Activated T-helper 1 cell treated with anti-CD3 and anti-CD28 coated beads, Interleukin-2, amount 50 U/mL, for 16 hours (primary cell): ENCODE measurements around the gene PSME1.

Experiments
- DNase-seq, 2 donors: peaks; one replicate each; pipeline ENCODE4 v3.0.0-alpha.2; 2020; ENCODE audit warnings: low read depth in 1 of 2, low spot score in 1 of 2

The PSME1 gene

GRCh38 chr14:24129410-24129998, 6.5 kb upstream of the PSME1 start:
- DNase-seq: no peak

- no peak for DNase-seq
Measured at GRCh38 chr14:24130380-24130716, 5.6 kb upstream of the PSME1 start, which contains the start of gene FITM1. TSS of gene FITM1 (plus strand) at chr14:24130659. CDS start at chr14:24131564, 905 bp downstream.

- DNase-seq: no peak
Measured at GRCh38 chr14:24130717-24131548, 5.1 kb upstream of the PSME1 start.

GRCh38 chr14:24131549-24131966, 4.4 kb upstream of the PSME1 start:
- no peak for DNase-seq

GRCh38 chr14:24132061-24132685, 3.8 kb upstream of the PSME1 start:
- DNase-seq: no peak

- DNase-seq: no peak
Measured at GRCh38 chr14:24132976-24133375, 3.0 kb upstream of the PSME1 start.

GRCh38 chr14:24133735-24134134, 2.3 kb upstream of the PSME1 start:
- DNase-seq: no peak

- DNase-seq: no peak
Measured at GRCh38 chr14:24135584-24135833, 485 bp upstream of the PSME1 start.

GRCh38 chr14:24136684-24137528, 912 bp downstream of the PSME1 start:
- DNase-seq: no peak

- DNase-seq: no peak
Measured at GRCh38 chr14:24137529-24138395, 1.8 kb downstream of the PSME1 start.

- no peak for DNase-seq
Measured at GRCh38 chr14:24138396-24139271, 2.6 kb downstream of the PSME1 start.

- DNase-seq: no peak
Measured at GRCh38 chr14:24139272-24139934, 3.4 kb downstream of the PSME1 start.

- DNase-seq: peak; percentile 98
Measured at GRCh38 chr14:24141097-24141880, 5.3 kb downstream of the PSME1 start, which contains the start of gene EMC9. TSS of gene EMC9 (minus strand) at chr14:24141591. CDS start at chr14:24141304, 287 bp downstream.

GRCh38 chr14:24143511-24143910, 7.5 kb downstream of the PSME1 start:
- DNase-seq: no peak

- DNase-seq: no peak
Measured at GRCh38 chr14:24144451-24144850, 8.5 kb downstream of the PSME1 start.

GRCh38 chr14:24145219-24145618, 9.2 kb downstream of the PSME1 start:
- no peak for DNase-seq

GRCh38 chr14:24145690-24146452, 9.9 kb downstream of the PSME1 start:
- DNase-seq: no peak
